ENCODE data around the gene TASOR2. TPM values are rescaled to one million over a fixed set of nuclear protein-coding genes. Genes with fewer than 3 reads are reported as not detected.

The TASOR2 gene, protein sequence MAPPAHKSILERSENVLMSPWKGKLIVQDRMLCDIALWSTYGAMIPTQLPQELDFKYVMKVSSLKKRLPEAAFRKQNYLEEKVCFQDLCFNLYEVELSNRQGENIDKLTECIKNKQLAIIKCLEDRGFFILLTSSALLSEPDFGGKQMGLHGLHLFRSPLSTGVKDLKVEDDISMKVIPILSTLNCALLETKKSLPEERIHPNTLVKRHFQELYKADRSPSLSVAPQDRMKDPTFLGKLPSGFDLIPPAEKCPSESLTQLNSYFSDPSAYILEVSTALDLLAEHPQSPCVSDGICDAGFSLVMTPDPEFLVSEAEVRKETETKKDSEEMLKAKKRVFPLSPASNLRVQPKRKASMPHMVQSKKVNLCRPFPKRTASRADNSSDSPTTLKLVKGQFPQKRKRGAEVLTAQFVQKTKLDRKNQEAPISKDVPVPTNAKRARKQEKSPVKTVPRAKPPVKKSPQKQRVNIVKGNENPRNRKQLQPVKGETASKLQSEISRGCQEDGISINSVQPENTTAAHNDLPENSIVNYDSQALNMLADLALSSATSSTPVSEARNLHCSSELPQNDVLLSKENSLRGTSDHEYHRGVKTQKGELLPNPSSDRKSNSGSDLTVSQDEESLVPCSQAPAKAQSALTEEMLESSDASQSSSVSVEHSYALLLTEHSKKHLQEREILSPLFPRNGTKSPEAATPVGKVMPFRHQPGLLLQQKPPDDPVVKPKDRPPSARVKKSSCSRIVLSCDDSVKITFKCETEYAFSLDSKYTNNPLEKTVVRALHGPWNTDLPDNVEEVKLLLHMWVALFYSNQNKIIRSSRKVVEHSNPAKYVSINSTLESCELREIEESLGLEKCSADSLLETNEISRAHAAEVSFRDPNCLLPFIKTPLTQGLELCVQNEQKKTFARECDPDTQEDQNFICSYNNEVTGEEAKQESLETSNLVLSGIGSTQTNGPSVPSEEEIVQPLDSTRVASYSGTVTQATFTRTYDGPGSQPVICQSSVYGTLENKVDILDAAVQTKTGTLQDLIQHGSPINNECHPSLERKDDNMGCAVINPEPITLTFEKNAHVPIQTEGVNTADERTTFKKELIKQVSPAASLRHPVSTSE (N-terminal part only)
- total RNA-seq = 92.8 and 97.4 TPM in 2 replicates

DNA sequence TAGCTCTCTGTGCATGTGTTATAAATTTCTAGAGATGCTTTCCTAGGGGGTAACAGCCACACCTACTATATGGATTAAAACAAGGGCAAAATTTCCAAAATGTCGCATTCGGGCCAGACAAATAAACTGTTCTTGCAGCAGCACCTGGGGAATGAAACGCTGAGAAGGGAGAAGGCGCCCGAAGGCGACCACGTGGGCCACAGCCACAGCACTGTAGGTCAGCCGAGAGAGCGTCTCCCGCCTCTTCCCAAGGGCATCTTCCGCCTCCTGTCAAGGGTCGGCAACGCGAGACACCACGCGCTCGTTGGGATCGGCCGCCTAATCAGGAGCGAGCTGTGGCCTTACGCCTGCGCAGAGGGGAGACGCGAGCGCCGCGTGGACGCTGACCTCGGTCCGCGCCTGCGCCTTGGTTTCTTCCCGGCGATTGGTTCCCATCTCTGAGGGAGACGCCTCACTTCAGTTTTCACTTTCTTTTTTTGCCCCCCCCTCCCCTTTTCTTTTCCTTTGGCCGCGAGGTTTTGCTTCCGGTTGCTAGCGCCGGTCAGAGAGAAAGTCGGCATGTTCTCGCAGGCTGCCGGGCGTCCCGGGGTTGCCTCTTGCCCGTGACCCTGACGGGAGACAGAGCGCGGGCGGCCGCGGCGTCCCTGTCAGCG, at the start of gene TASOR2:
Gene TASOR2 (plus strand): TSS at position 521 of the 653 bp plus-strand sequence. CDS start 35,805 bp downstream, outside the sequence.
- H2AFZ ChIP-seq (ENCODE audit: low read length) = peak within 1 kb of the TSS; percentile 97
- peaks cover 25% of the 10 kb centered on the region for H4K20me1 ChIP-seq (ENCODE audit: insufficient read depth, low read length)
- H3K9me3 ChIP-seq (ENCODE audit: low read depth, low read length) = no peaks in the 10 kb centered on the region
- H3K79me2 ChIP-seq (ENCODE audit: insufficient read depth, low read length) = peaks cover 45% of the 10 kb centered on the region
- DNase-seq (ENCODE audit: insufficient read length, low spot score, missing footprints) = peak; percentile 98
- no peaks in the 10 kb centered on the region for H3K36me3 ChIP-seq (ENCODE audit: insufficient read depth, low read length)
- peak within 1 kb of the TSS; percentile 96 for H3K4me2 ChIP-seq (ENCODE audit: insufficient read depth, low read length)
- peak within 1 kb of the TSS; percentile 93 for H3K4me3 ChIP-seq (ENCODE audit: insufficient read depth, low read length)
- H3K4me1 ChIP-seq (ENCODE audit: insufficient read depth, low read length) = peaks cover 13% of the 10 kb centered on the region
- TF ChIP-seq, protein P1, sequence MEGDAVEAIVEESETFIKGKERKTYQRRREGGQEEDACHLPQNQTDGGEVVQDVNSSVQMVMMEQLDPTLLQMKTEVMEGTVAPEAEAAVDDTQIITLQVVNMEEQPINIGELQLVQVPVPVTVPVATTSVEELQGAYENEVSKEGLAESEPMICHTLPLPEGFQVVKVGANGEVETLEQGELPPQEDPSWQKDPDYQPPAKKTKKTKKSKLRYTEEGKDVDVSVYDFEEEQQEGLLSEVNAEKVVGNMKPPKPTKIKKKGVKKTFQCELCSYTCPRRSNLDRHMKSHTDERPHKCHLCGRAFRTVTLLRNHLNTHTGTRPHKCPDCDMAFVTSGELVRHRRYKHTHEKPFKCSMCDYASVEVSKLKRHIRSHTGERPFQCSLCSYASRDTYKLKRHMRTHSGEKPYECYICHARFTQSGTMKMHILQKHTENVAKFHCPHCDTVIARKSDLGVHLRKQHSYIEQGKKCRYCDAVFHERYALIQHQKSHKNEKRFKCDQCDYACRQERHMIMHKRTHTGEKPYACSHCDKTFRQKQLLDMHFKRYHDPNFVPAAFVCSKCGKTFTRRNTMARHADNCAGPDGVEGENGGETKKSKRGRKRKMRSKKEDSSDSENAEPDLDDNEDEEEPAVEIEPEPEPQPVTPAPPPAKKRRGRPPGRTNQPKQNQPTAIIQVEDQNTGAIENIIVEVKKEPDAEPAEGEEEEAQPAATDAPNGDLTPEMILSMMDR (IDR thresholded peaks at IDR 0.05; ENCODE audit: extremely low read depth, low read depth, low read length) = no peak
- peak within 1 kb of the TSS; percentile 67 for H3K27ac ChIP-seq (ENCODE audit: low read depth, low read length)
- H3K27me3 ChIP-seq (ENCODE audit: insufficient read depth, low read length) = no peaks in the 10 kb centered on the region

DNA sequence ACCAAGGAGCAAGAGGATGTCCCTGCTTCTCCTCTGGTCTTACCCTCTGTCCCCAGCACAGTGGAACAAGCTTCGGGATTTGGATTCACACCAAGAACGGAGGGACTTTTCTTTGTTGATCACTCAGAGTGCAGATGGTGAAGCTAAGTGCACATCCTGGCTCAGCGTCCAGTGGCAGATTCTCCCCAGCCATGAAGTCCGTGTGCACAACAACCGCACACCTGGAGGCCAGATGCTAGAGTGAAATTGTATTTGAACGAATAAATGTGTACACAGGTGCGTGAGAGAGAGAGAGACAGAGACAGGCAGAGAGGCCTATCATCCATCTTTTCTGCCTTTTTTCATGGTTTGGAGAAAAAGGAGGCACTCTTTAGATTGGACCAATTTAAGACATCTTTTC, 49.7 kb upstream of the TASOR2 start:
- Histone ChIP-seq H3K4me1 (ENCODE audit: insufficient read depth, low read length) (no peaks in the 10 kb centered on the region), H3K79me2 (ENCODE audit: insufficient read depth, low read length) (no peaks in the 10 kb centered on the region), H2AFZ (ENCODE audit: low read length) (no peak overlapping the region), H3K4me2 (ENCODE audit: insufficient read depth, low read length) (no peak overlapping the region), H3K36me3 (ENCODE audit: insufficient read depth, low read length) (peaks cover 2% of the 10 kb centered on the region), H3K9me3 (ENCODE audit: low read depth, low read length) (no peaks in the 10 kb centered on the region), H3K27ac (ENCODE audit: low read depth, low read length) (no peak overlapping the region), H3K27me3 (ENCODE audit: insufficient read depth, low read length) (no peaks in the 10 kb centered on the region), H4K20me1 (ENCODE audit: insufficient read depth, low read length) (no peaks in the 10 kb centered on the region), H3K4me3 (ENCODE audit: insufficient read depth, low read length) (no peak overlapping the region)
- DNase-seq (ENCODE audit: insufficient read length, low spot score, missing footprints) = no peak
- TF ChIP-seq, protein P1 (IDR thresholded peaks at IDR 0.05; ENCODE audit: extremely low read depth, low read depth, low read length) = no peak

DNA sequence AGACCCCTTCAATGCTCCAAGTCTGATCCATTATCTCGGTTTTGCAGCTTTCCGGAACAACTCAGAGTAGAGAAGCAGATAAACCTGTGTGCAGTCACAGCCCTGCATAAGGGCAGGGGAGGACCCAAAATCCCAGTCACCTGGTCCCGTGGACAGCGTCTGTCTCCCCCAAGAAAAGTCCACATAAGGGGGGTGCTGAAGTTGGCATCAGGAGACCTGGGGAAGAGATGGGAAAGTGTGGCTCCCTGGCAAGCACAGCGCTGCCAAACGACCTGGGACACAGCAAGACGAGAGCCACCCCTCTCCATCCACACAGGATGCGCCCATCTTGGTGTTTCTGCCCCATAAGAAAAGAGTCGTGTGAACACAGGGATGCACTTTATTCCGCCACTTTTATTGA, 46.1 kb upstream of the TASOR2 start:
- H2AFZ ChIP-seq (ENCODE audit: low read length) = no peak overlapping the region
- no peaks in the 10 kb centered on the region for H3K9me3 ChIP-seq (ENCODE audit: low read depth, low read length)
- no peak overlapping the region for H3K4me3 ChIP-seq (ENCODE audit: insufficient read depth, low read length)
- H3K27me3 ChIP-seq (ENCODE audit: insufficient read depth, low read length) = no peaks in the 10 kb centered on the region
- H3K36me3 ChIP-seq (ENCODE audit: insufficient read depth, low read length) = peaks cover 3% of the 10 kb centered on the region
- H3K79me2 ChIP-seq (ENCODE audit: insufficient read depth, low read length) = no peaks in the 10 kb centered on the region
- H3K27ac ChIP-seq (ENCODE audit: low read depth, low read length) = no peak overlapping the region
- no peak overlapping the region for H3K4me2 ChIP-seq (ENCODE audit: insufficient read depth, low read length)
- TF ChIP-seq, protein P1 (IDR thresholded peaks at IDR 0.05; ENCODE audit: extremely low read depth, low read depth, low read length) = no peak
- no peaks in the 10 kb centered on the region for H4K20me1 ChIP-seq (ENCODE audit: insufficient read depth, low read length)
- no peak for DNase-seq (ENCODE audit: insufficient read length, low spot score, missing footprints)
- no peaks in the 10 kb centered on the region for H3K4me1 ChIP-seq (ENCODE audit: insufficient read depth, low read length)
